K562 (cell line): ENCODE data around the gene ODAD4. TPM values are rescaled to one million over a fixed set of nuclear protein-coding genes. Genes with fewer than 3 reads are reported as not detected.
A peak's percentile ranks its signal among the peaks of the same experiment; 100 is the strongest.

Experiments used
- ATAC-seq: fragments of 200-7000 bp; cut with Tn5 transposase; 3 replicates; pipeline ENCODE4 v1.9.1; 2020; ENCODE audit warnings: moderate library complexity
- BruUV-seq: library from RNA; stranded (reverse); fragments of 400-500 nt; replicated peaks from 2 replicates; lab custom pipeline; 2021; lab: Mats Ljungman, UMichigan
- CTCF ChIA-PET: fragments of 300-600 bp; formaldehyde crosslinking; extraction: SDS; loops from one replicate; lab custom pipeline; 2021; ENCODE audit warnings: low intra/inter-chr PET ratio; lab: Yijun Ruan, JAX
- POLR2A ChIA-PET: fragments of 300-600, 350-650 bp; sonication (Branson Sonifier 250); formaldehyde crosslinking; extraction: SDS; loops from one replicate; lab custom pipeline; 2021; ENCODE audit warnings: antibody characterized with exemption, inconsistent platforms; lab: Yijun Ruan, JAX
- DNase-seq, 4 experiments: peaks; one replicate each; pipeline versions ENCODE4 v3.0.0 to v3.0.0-alpha.2; 2011 to 2018; ENCODE audit warnings: low spot score in 3 of 4, mixed read lengths in 3 of 4; ENCODE audit errors: extremely low read depth in 1 of 4
- FAIRE-seq: peaks from 2 replicates; lab custom pipeline; 2011; peaks lifted over from hg19 to GRCh38; lab: Jason Lieb, UNC
- H2AFZ ChIP-seq: 2 replicates; pipeline ENCODE4 v1.6.0; 2011; ENCODE audit warnings: low read depth, low read length, control low read depth, inconsistent platforms
- H3K27ac ChIP-seq: fragments of 200-600 bp; 3 replicates; pipeline ENCODE4 v1.8.0; 2011; ENCODE audit warnings: low read depth, mild to moderate bottlenecking, control low read depth, inconsistent platforms, low read length, moderate library complexity, mixed read lengths; ENCODE audit errors: extremely low read depth
- H3K27me3 ChIP-seq, 2 experiments: fragments of 300-600 bp in 1 of 2; 2 replicates in 1 of 2; 3 replicates in 1 of 2; pipeline versions ENCODE4 v1.6.0 to v1.8.0; 2011; ENCODE audit warnings: inconsistent platforms in 2 of 2, low read length in 2 of 2, mild to moderate bottlenecking in 1 of 2, mixed read lengths in 1 of 2, moderate library complexity in 1 of 2; ENCODE audit not compliant: control insufficient read depth in 2 of 2, insufficient read depth in 2 of 2
- H3K36me3 ChIP-seq: fragments of 300-600 bp; 3 replicates; pipeline ENCODE4 v1.8.0; 2011; ENCODE audit warnings: mild to moderate bottlenecking, low read length, inconsistent platforms; ENCODE audit not compliant: control insufficient read depth, insufficient read depth
- H3K4me1 ChIP-seq, 2 experiments: fragments of 200-600 bp in 1 of 2; replicated peaks in 1 of 2; 2 replicates in 1 of 2; 3 replicates in 1 of 2; pipeline versions ENCODE4 v1.5.1 to v1.8.0; 2011; ENCODE audit warnings: inconsistent platforms in 2 of 2, low read length in 2 of 2, mild to moderate bottlenecking in 1 of 2, mixed read lengths in 1 of 2, moderate library complexity in 1 of 2; ENCODE audit not compliant: control insufficient read depth in 2 of 2, insufficient read depth in 2 of 2
- H3K4me2 ChIP-seq: 2 replicates; pipeline ENCODE4 v1.6.1; 2011; ENCODE audit warnings: low read length, control low read depth, inconsistent platforms, mixed read lengths; ENCODE audit not compliant: insufficient read depth
- H3K4me3 ChIP-seq: fragments of 200-600 bp; sonication (generic), shearing (Covaris generic); 2 replicates; pipeline ENCODE4 v1.5.1; 2016; ENCODE audit warnings: control low read depth, inconsistent platforms
- H3K79me2 ChIP-seq: fragments of 200-600 bp; 3 replicates; pipeline ENCODE4 v1.8.0; 2011; ENCODE audit warnings: low read length, inconsistent platforms; ENCODE audit not compliant: control insufficient read depth, insufficient read depth
- H3K9ac ChIP-seq, 2 experiments: 2 replicates each; pipeline versions ENCODE4 v1.6.0 to v1.6.1; 2011; ENCODE audit warnings: low read depth in 2 of 2, low read length in 2 of 2, control low read depth in 1 of 2, inconsistent platforms in 1 of 2, mild to moderate bottlenecking in 1 of 2, mixed read lengths in 1 of 2; ENCODE audit not compliant: insufficient read depth in 1 of 2
- H3K9me1 ChIP-seq: one replicate; pipeline ENCODE4 v1.6.0; 2011; ENCODE audit warnings: inconsistent platforms, mild to moderate bottlenecking, low read length, moderate library complexity; ENCODE audit not compliant: control insufficient read depth, insufficient read depth
- H3K9me3 ChIP-seq: replicated peaks from 2 replicates; pipeline ENCODE4 v1.5.1; 2011; ENCODE audit warnings: low read depth, low read length, inconsistent platforms; ENCODE audit not compliant: control insufficient read depth, insufficient read depth
- H4K20me1 ChIP-seq: replicated peaks from 2 replicates; pipeline ENCODE4 v1.6.1; 2011; ENCODE audit warnings: low read length, inconsistent platforms, mixed read lengths; ENCODE audit not compliant: control insufficient read depth, insufficient read depth
- ARID3A ChIP-seq: IDR thresholded peaks from 2 replicates; pipeline ENCODE4 v1.6.1; 2012; ENCODE audit warnings: low read depth, low read length, improper control_type of control experiment, borderline replicate concordance
- COPS2 ChIP-seq: fragments of 450-650 bp; conservative IDR thresholded peaks from 2 replicates; pipeline ENCODE4 v1.6.1; 2016; ENCODE audit warnings: mild to moderate bottlenecking, moderate library complexity
- E2F3 ChIP-seq: fragments of 250-450 bp; sonication (Bioruptor Pico); IDR thresholded peaks from 2 replicates; pipeline ENCODE4 v1.4.0; 2020; ENCODE audit warnings: mild to moderate bottlenecking
- EP300 ChIP-seq: IDR thresholded peaks from 2 replicates; pipeline ENCODE4 v1.6.1; 2012; ENCODE audit warnings: low read length, improper control_type of control experiment
- RBM25 ChIP-seq: fragments of 200-400 bp; formaldehyde crosslinking; IDR thresholded peaks from 2 replicates; pipeline ENCODE4 v1.6.1; 2018; ENCODE audit warnings: low read length, low read depth, moderate library complexity; ENCODE audit not compliant: severe bottlenecking
- RNF2 ChIP-seq: sonication (generic); IDR thresholded peaks from 2 replicates; pipeline ENCODE4 v1.6.1; 2016
- SAP30 ChIP-seq: fragments of 200-600 bp; sonication (generic); IDR thresholded peaks from 2 replicates; pipeline ENCODE4 v1.6.1; 2012; ENCODE audit warnings: borderline replicate concordance, low read depth, mild to moderate bottlenecking, moderate library complexity, low read length, control low read depth, inconsistent platforms; ENCODE audit not compliant: insufficient read depth, poor library complexity, severe bottlenecking
- SPI1 ChIP-seq: IDR thresholded peaks from 2 replicates; pipeline ENCODE4 v1.6.1; 2011; ENCODE audit warnings: low read depth, low read length, control low read depth, borderline replicate concordance
- TAF9B ChIP-seq: fragments of 450-650 bp; IDR thresholded peaks from 2 replicates; pipeline ENCODE4 v1.6.1; 2018; ENCODE audit warnings: mild to moderate bottlenecking; ENCODE audit not compliant: partially characterized antibody
- TBL1XR1 ChIP-seq, 2 experiments: IDR thresholded peaks; 2 replicates each; pipeline ENCODE4 v1.6.1; 2012; ENCODE audit warnings: improper control_type of control experiment in 2 of 2, low read length in 2 of 2, mild to moderate bottlenecking in 1 of 2
- USF2 ChIP-seq: sonication (generic); formaldehyde crosslinking; IDR thresholded peaks from 2 replicates; pipeline ENCODE4 v1.5.0; 2020; ENCODE audit warnings: missing genetic modification reagents
- YY1 ChIP-seq, 3 experiments: IDR thresholded peaks; 2 replicates each; pipeline ENCODE4 v1.6.1; 2011; ENCODE audit warnings: low read length in 2 of 3, mild to moderate bottlenecking in 2 of 3, moderate library complexity in 2 of 3, borderline replicate concordance in 1 of 3, control low read depth in 1 of 3, low read depth in 1 of 3; ENCODE audit not compliant: insufficient read depth in 3 of 3, insufficient replicate concordance in 2 of 3, control insufficient read depth in 1 of 3, insufficient read length in 1 of 3; ENCODE audit errors: extremely low read depth in 1 of 3
- ZNF146 ChIP-seq: IDR thresholded peaks from one replicate; pipeline ENCODE4 v1.6.1; 2018; ENCODE audit warnings: missing compliant biosample characterization; ENCODE audit not compliant: unreplicated experiment
- ZNF75A ChIP-seq: fragments of 450-650 bp; formaldehyde crosslinking; IDR thresholded peaks from 2 replicates; pipeline ENCODE4 v1.4.0; 2020; ENCODE audit warnings: mild to moderate bottlenecking
- WGBS: fragments of 100-300 bp; shearing (Covaris generic); methylation state at CpG from one replicate; pipeline ENCODE4 v1.1.6; 2016; ENCODE audit warnings: low coverage, mixed read lengths; ENCODE audit not compliant: insufficient coverage; ENCODE audit errors: missing lambda C conversion rate; 5-methylcytosine and 5-hydroxymethylcytosine counted together
- in situ Hi-C: fragments of 300-500 bp; cut with MboI; formaldehyde crosslinking; loops from 4 replicates; pipeline ENCODE4 v1.15.0; 2018; ENCODE audit warnings: inconsistent platforms, mixed read lengths
- intact Hi-C: fragments of 100-400 bp; cut with micrococcal nuclease; formaldehyde crosslinking; loops from 2 replicates; pipeline ENCODE4 v1.14.2; 2022
- polyA plus RNA-seq, 8 experiments: library from polyadenylated mRNA; depleted of rRNA in 4 of 8; stranded (reverse) in 5 of 8; unstranded in 3 of 8; fragments of >200 nt; fragmentation: Nextera tagmentation in 2 of 8; fragmentation: Illumina TruSeq in 1 of 8; extraction: Ambion mirVana in 2 of 8; extraction: Trizol in 1 of 8; gene quantifications; 2 replicates each; pipeline versions ENCODE4 v1.2.1 to v1.2.3, GENCODE V29; 2011 to 2014; ENCODE audit warnings: inconsistent platforms in 1 of 8, missing spikeins in 1 of 8
- total RNA-seq, 7 experiments: library from RNA; depleted of rRNA in 6 of 7; stranded (reverse); fragments of >200 nt in 6 of 7; fragmentation: Illumina TruSeq in 2 of 7; extraction: Trizol in 2 of 7; gene quantifications; 2 replicates each; pipeline versions ENCODE4 v1.2.1 to v1.2.3, GENCODE V29; 2011 to 2021; ENCODE audit warnings: low replicate concordance in 1 of 7
- TF ChIP-seq, protein P1 (sequence below): fragments of 450-650 bp; IDR thresholded peaks from 2 replicates; pipeline ENCODE4 v1.6.1; 2016; ENCODE audit warnings: low read depth, mild to moderate bottlenecking, moderate library complexity
- TF ChIP-seq, protein P2 (sequence below): sonication (generic); formaldehyde crosslinking; IDR thresholded peaks from 2 replicates; pipeline ENCODE4 v1.8.1; 2022; ENCODE audit warnings: missing genetic modification reagents

Gene ODAD4
- total and polyA plus RNA-seq, 9 of the 15 experiments (the other 6 are each of a cell fraction or from before 2014, with no cell fraction given): 0.09 to 0.98 (median 0.51) TPM

DNA sequence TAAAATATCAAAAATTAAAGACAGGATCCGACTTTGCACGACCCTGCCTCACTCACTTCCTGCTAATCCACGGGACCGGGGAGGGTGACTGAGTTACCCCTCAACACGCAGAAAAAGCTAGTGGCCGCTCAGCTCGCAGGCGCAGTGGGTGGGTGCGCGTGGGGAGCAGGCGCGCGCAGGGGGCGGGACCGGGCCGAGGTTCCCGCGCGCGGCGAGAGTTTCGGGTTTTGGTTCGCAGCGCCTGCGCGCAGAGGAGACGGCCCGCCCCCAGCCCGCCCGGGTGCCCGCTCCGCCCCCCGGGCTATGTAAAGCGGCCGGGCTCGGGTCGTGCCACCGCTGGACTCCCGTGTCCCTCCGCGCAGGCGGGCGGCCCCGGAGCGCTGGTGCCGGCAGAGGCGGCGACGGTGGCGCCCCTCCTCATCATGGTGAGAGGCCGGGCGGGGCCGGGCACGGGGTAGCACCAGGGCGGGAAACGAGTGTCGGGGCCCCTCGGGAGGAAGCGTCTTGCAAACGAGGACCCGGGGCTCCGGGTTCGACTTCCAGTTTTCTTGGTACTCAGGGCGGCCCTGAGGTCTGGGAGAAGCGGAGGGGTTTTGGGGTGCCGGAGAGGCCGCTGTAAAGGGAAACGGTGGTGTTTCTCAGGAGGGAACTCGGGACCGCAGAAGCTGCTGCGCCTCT is 36.2 kb downstream of the ODAD4 start, which contains the start of gene CNP:
Gene CNP (plus strand): TSS at position 333 of the 678 bp plus-strand sequence. CDS start 90 bp downstream, at position 423.
- Histone ChIP-seq H3K36me3 (peaks cover 27% of the 10 kb centered on the region; the same call in 1 of the 3 replicates), H3K27ac (peak within 1 kb of the TSS; percentile 83), H3K79me2 (peaks cover 16% of the 10 kb centered on the region), H3K9me1 (peaks cover 3% of the 10 kb centered on the region), H2AFZ (peak within 1 kb of the TSS; percentile 85), H3K4me3 (peak within 1 kb of the TSS; percentile 95), H3K4me2 (peak within 1 kb of the TSS; percentile 96), H4K20me1 (no peaks in the 10 kb centered on the region), H3K4me1 (peaks cover 10 to 37% of the 10 kb centered on the region in 2 experiments; a peak in 4 of 5 replicates), H3K9me3 (no peaks in the 10 kb centered on the region; the same call in 1 of the 2 replicates), H3K9ac (peak within 1 kb of the TSS; percentile 88 to 93), H3K27me3 (no peaks in the 10 kb centered on the region)
- ATAC-seq: peak; percentile 91
- WGBS: 1% methylated on average over 55 of the region's 71 CpGs
- FAIRE-seq: no peak
- intact Hi-C loops: loop anchor here (5.0 kb wide), 1 partner anchor 61 kb away; no protein-coding TSS in a partner anchor
- in situ Hi-C loops: no loop called here
- DNase-seq: peak; percentile 92 to 97 (median 96)
- BruUV-seq: no TSS peak
- CTCF ChIA-PET: interaction anchor here (1.3 kb wide), 1 partner anchor 150 kb away, joined by 5 read pairs; no protein-coding TSS in a partner anchor
- POLR2A ChIA-PET: interaction anchor here (0.7 to 4.6 kb wide), 20 partner anchors 9 to 493 kb away, joined by 3 to 28 read pairs (median 4); partner anchors contain the start of genes ACLY, DNAJC7, GHDC and NKIRAS2
- TF ChIP-seq ARID3A (no peak), ZNF75A (CRISPR knock-in tag) (no peak), YY1 (IDR thresholded peaks at IDR 0.05; ENCODE audit: borderline replicate concordance in 1 of 3, control insufficient read depth in 1 of 3, extremely low read depth in 1 of 3, insufficient read depth in 3 of 3, insufficient read length in 1 of 3, insufficient replicate concordance in 2 of 3, low read depth in 1 of 3, low read length in 2 of 3) (peak in 1 of 3 experiments; percentile 26), E2F3 (peak; percentile 65; the same call in 1 of the 2 replicates), ZNF146 (CRISPR knock-in tag) (no peak), RNF2 (no peak), TBL1XR1 (IDR thresholded peaks at IDR 0.05; ENCODE audit: low read length in 2 of 2) (no peak), EP300 (no peak; the same call in 1 of the 2 replicates), TAF9B (no peak), USF2 (CRISPR knock-in tag) (no peak), SPI1 (no peak), COPS2 (no peak), SAP30 (peak; percentile 80), RBM25 (peak; percentile 99)
- TF ChIP-seq, protein P1, sequence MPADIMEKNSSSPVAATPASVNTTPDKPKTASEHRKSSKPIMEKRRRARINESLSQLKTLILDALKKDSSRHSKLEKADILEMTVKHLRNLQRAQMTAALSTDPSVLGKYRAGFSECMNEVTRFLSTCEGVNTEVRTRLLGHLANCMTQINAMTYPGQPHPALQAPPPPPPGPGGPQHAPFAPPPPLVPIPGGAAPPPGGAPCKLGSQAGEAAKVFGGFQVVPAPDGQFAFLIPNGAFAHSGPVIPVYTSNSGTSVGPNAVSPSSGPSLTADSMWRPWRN: no peak
- TF ChIP-seq, protein P2, sequence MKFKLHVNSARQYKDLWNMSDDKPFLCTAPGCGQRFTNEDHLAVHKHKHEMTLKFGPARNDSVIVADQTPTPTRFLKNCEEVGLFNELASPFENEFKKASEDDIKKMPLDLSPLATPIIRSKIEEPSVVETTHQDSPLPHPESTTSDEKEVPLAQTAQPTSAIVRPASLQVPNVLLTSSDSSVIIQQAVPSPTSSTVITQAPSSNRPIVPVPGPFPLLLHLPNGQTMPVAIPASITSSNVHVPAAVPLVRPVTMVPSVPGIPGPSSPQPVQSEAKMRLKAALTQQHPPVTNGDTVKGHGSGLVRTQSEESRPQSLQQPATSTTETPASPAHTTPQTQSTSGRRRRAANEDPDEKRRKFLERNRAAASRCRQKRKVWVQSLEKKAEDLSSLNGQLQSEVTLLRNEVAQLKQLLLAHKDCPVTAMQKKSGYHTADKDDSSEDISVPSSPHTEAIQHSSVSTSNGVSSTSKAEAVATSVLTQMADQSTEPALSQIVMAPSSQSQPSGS (CRISPR knock-in tag): no peak
